HEK293T (cell line): ENCODE measurements around the gene KIFBP.
"Not testable (repeated sequence)": the region's sequence is repeated elsewhere in the genome, so short reads cannot be mapped to it uniquely, and the experiment has no call there.

Source experiments
- CTCF ChIA-PET: fragments of 350-600 bp; formaldehyde crosslinking; extraction: SDS; loops from one replicate; lab custom pipeline; 2021; ENCODE audit warnings: antibody characterized with exemption, inconsistent platforms; lab: Yijun Ruan, JAX
- POLR2A ChIA-PET: fragments of 350-600 bp; formaldehyde crosslinking; extraction: SDS; loops from one replicate; lab custom pipeline; 2020; ENCODE audit warnings: antibody characterized with exemption, inconsistent platforms; lab: Yijun Ruan, JAX
- DNase-seq: peaks from one replicate; pipeline ENCODE4 v3.0.0; 2012; ENCODE audit warnings: mixed read lengths; ENCODE audit errors: extremely low spot score
- ARNT ChIP-seq: fragments of 450-650 bp; IDR thresholded peaks from 2 replicates; pipeline ENCODE4 v1.6.1; 2017; ENCODE audit warnings: mild to moderate bottlenecking
- BHLHE40 ChIP-seq: fragments of 450-650 bp; IDR thresholded peaks from 2 replicates; pipeline ENCODE4 v1.6.1; 2016; ENCODE audit warnings: mild to moderate bottlenecking, moderate library complexity, borderline replicate concordance
- CTBP1 ChIP-seq: fragments of 450-650 bp; IDR thresholded peaks from 2 replicates; pipeline ENCODE4 v1.6.1; 2016; ENCODE audit warnings: borderline replicate concordance
- ELF4 ChIP-seq: fragments of 450-650 bp; IDR thresholded peaks from 2 replicates; pipeline ENCODE4 v1.6.1; 2017; ENCODE audit warnings: antibody characterized with exemption
- FOXA1 ChIP-seq: fragments of 450-650 bp; IDR thresholded peaks from 2 replicates; pipeline ENCODE4 v1.6.1; 2016; ENCODE audit warnings: mild to moderate bottlenecking
- FOXK2 ChIP-seq: fragments of 450-650 bp; IDR thresholded peaks from 2 replicates; pipeline ENCODE4 v1.6.1; 2016; ENCODE audit warnings: mild to moderate bottlenecking
- FOXM1 ChIP-seq: fragments of 450-650 bp; IDR thresholded peaks from 2 replicates; pipeline ENCODE4 v1.6.1; 2017; ENCODE audit warnings: mild to moderate bottlenecking, borderline replicate concordance
- HDGF ChIP-seq: fragments of 450-650 bp; IDR thresholded peaks from 2 replicates; pipeline ENCODE4 v1.6.1; 2017; ENCODE audit warnings: antibody characterized with exemption, borderline replicate concordance
- L3MBTL2 ChIP-seq: fragments of 450-650 bp; conservative IDR thresholded peaks from 2 replicates; pipeline ENCODE4 v1.6.1; 2016; ENCODE audit warnings: mild to moderate bottlenecking
- LEF1 ChIP-seq: fragments of 450-650 bp; IDR thresholded peaks from 2 replicates; pipeline ENCODE4 v1.6.1; 2017; ENCODE audit warnings: mild to moderate bottlenecking, borderline replicate concordance
- NFRKB ChIP-seq: fragments of 450-650 bp; IDR thresholded peaks from 2 replicates; pipeline ENCODE4 v1.6.1; 2016; ENCODE audit warnings: mild to moderate bottlenecking, moderate library complexity
- PKNOX1 ChIP-seq: fragments of 450-650 bp; IDR thresholded peaks from 2 replicates; pipeline ENCODE4 v1.6.1; 2016
- SP1 ChIP-seq: fragments of 450-650 bp; IDR thresholded peaks from 2 replicates; pipeline ENCODE4 v1.6.1; 2017
- SUZ12 ChIP-seq: fragments of 450-650 bp; IDR thresholded peaks from 2 replicates; pipeline ENCODE4 v1.6.1; 2016; ENCODE audit warnings: mild to moderate bottlenecking
- TARDBP ChIP-seq: fragments of 450-650 bp; IDR thresholded peaks from 2 replicates; pipeline ENCODE4 v1.6.1; 2016
- ZNF384 ChIP-seq: fragments of 450-650 bp; IDR thresholded peaks from 2 replicates; pipeline ENCODE4 v1.6.1; 2016

KIFBP gene

GRCh38 chr10:69018613-69019012, 30.0 kb downstream of the KIFBP start:
- POLR2A ChIA-PET, result no interaction called here
- DNase-seq, result no peak
- CTCF ChIA-PET, result interaction anchor here (0.7 kb wide), 1 partner anchor 387 kb away, joined by 3 read pairs; no protein-coding TSS in a partner anchor
- TF ChIP-seq FOXK2, result no peak
- TF ChIP-seq CTBP1, result no peak
- TF ChIP-seq NFRKB, result no peak
- TF ChIP-seq L3MBTL2, result no peak
- TF ChIP-seq LEF1, result no peak
- TF ChIP-seq FOXA1, result no peak
- no peak for TF ChIP-seq SP1
- TF ChIP-seq BHLHE40, result no peak
- TF ChIP-seq ELF4, result no peak
- no peak for TF ChIP-seq SUZ12
- no peak for TF ChIP-seq FOXM1
- no peak for TF ChIP-seq ZNF384
- no peak for TF ChIP-seq ARNT
- no peak for TF ChIP-seq PKNOX1
- no peak for TF ChIP-seq TARDBP
- no peak for TF ChIP-seq HDGF

GRCh38 chr10:69022611-69023010, 34.0 kb downstream of the KIFBP start:
- ChIA-PET POLR2A (no interaction called here), CTCF (no interaction called here)
- no peak for TF ChIP-seq FOXK2
- TF ChIP-seq NFRKB, result no peak
- no peak for TF ChIP-seq CTBP1
- TF ChIP-seq SP1, result no peak
- TF ChIP-seq BHLHE40, result no peak
- TF ChIP-seq L3MBTL2, result no peak
- no peak for TF ChIP-seq HDGF
- no peak for TF ChIP-seq ZNF384
- no peak for TF ChIP-seq PKNOX1
- TF ChIP-seq FOXM1, result no peak
- no peak for TF ChIP-seq FOXA1
- TF ChIP-seq SUZ12, result no peak
- TF ChIP-seq LEF1, result no peak
- TF ChIP-seq ARNT, result no peak
- TF ChIP-seq TARDBP, result no peak
- TF ChIP-seq ELF4, result no peak
- DNase-seq, result no peak

DNA sequence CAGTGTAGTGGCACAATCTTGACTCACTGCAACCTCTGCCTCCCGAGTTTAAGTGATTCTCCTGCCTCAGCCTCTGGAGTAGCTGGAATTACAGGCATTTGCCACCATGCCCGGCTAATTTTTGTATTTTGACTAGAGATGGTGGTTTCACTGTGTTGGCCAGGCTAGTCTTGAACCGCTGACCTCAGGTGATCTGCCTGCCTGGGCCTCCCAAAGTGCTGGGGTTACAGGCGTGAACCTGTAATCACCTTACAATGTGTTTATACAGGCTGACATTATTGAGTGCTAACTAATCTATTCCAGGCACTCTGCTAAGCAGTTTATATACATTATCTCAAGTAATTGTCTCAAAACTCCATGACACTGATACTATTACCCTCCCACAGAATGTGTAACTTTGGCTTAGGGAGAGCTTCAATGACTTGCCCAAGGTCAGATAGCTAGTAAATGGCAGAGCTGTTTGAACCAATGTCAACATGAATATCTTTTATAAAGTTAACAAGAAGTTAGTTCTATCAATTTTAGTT, 36.8 kb downstream of the KIFBP start:
- TF ChIP-seq FOXA1 (no peak), L3MBTL2 (no peak), HDGF (no peak), NFRKB (no peak), ZNF384 (no peak), TARDBP (no peak), FOXM1 (no peak), PKNOX1 (no peak), BHLHE40 (no peak), LEF1 (no peak), FOXK2 (no peak), CTBP1 (no peak), ELF4 (no peak), ARNT (no peak), SP1 (no peak), SUZ12 (no peak)
- POLR2A ChIA-PET, result no interaction called here
- CTCF ChIA-PET, result no interaction called here

DNA sequence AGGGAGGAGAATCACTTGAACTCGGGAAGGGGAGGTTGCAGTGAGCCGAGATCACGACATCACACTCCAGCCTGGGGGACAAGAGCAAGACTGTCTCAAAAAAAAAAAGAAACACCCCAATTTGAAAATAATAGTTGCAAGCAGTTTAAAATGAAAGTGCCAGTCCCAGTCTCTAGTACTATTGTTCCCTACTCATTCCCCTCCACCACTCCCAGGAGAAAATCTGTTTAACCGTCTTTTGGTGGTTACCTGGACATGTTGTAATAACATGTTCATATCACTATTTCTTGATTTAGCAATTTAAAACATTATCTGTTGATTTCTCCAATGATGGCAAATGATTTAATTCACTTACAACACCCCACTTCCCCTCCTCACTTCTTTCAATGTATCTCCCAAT, 44.7 kb downstream of the KIFBP start:
- CTCF ChIA-PET, result no interaction called here
- POLR2A ChIA-PET, result no interaction called here

More for the DNA sequence above, 36.8 kb downstream of the KIFBP start:
- DNase-seq, result no peak

GRCh38 chr10:69037489-69037888, 48.9 kb downstream of the KIFBP start:
- no peak for DNase-seq
- ChIA-PET POLR2A (interaction anchor here (0.8 kb wide), 1 partner anchor 12 kb away, joined by 3 read pairs; no protein-coding TSS in a partner anchor), CTCF (interaction anchor here (0.5 to 0.9 kb wide), 2 partner anchors 13 to 27 kb away, joined by 3 read pairs; no protein-coding TSS in a partner anchor)
- no peak for TF ChIP-seq SP1

More for the DNA sequence above, 44.7 kb downstream of the KIFBP start:
- TF ChIP-seq L3MBTL2 (no peak), PKNOX1 (no peak), TARDBP (no peak), ELF4 (no peak), HDGF (no peak)
- no peak for DNase-seq

GRCh38 chr10:69040904-69041303, 52.3 kb downstream of the KIFBP start:
- POLR2A ChIA-PET, DNase-seq: not testable (repeated sequence)
- CTCF ChIA-PET, result interaction anchor here (0.6 kb wide), 1 partner anchor 82 kb away, joined by 3 read pairs; no protein-coding TSS in a partner anchor
